ENCODE results near the gene FAM219A.
A peak's percentile ranks its signal among the peaks of the same experiment; 100 is the strongest.

Gene FAM219A

DNA sequence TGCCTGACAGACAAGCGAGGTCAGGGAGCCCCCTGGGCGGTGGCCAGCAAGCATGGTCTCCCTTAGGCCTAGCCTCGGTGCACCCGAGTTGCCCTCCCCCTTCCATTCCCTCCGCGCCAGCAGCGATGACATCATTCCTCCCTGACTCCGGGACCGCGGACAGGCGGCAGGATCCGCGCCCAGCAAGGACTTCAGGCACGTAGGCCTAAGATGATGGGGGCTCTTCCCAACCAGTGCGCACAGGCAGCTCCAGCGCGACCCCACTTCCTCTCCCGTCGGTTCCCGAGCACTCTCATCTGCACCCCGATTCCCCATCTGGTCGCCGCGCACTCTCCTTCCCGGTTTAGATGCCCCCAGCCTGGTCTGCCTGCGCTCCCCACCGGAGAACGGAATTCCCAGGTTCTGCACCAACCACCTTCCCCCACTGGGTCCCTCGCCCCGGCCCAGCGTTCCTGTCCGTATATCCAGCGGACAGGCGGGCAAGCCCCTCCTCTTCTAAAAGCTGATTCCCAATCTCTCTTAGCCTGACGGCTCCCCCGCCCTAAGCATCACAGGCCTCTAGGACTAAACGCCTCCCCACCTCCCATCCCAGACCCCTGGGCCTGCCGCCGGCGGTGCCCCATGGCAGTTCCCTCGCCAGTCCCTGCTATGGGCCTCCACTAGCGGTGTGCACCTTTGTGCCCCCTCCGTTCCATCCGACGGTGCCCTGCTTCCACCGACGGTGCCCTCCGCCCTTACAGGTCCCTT is 931 bp downstream of the FAM219A start (continued):
- TF ChIP-seq, protein P1, sequence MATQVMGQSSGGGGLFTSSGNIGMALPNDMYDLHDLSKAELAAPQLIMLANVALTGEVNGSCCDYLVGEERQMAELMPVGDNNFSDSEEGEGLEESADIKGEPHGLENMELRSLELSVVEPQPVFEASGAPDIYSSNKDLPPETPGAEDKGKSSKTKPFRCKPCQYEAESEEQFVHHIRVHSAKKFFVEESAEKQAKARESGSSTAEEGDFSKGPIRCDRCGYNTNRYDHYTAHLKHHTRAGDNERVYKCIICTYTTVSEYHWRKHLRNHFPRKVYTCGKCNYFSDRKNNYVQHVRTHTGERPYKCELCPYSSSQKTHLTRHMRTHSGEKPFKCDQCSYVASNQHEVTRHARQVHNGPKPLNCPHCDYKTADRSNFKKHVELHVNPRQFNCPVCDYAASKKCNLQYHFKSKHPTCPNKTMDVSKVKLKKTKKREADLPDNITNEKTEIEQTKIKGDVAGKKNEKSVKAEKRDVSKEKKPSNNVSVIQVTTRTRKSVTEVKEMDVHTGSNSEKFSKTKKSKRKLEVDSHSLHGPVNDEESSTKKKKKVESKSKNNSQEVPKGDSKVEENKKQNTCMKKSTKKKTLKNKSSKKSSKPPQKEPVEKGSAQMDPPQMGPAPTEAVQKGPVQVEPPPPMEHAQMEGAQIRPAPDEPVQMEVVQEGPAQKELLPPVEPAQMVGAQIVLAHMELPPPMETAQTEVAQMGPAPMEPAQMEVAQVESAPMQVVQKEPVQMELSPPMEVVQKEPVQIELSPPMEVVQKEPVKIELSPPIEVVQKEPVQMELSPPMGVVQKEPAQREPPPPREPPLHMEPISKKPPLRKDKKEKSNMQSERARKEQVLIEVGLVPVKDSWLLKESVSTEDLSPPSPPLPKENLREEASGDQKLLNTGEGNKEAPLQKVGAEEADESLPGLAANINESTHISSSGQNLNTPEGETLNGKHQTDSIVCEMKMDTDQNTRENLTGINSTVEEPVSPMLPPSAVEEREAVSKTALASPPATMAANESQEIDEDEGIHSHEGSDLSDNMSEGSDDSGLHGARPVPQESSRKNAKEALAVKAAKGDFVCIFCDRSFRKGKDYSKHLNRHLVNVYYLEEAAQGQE (tag by site-specific recombination; IDR thresholded peaks at IDR 0.05), result no peak
- no peak for TF ChIP-seq ZNF114 (tag by site-specific recombination; IDR thresholded peaks at IDR 0.05)
- TF ChIP-seq, protein P2, sequence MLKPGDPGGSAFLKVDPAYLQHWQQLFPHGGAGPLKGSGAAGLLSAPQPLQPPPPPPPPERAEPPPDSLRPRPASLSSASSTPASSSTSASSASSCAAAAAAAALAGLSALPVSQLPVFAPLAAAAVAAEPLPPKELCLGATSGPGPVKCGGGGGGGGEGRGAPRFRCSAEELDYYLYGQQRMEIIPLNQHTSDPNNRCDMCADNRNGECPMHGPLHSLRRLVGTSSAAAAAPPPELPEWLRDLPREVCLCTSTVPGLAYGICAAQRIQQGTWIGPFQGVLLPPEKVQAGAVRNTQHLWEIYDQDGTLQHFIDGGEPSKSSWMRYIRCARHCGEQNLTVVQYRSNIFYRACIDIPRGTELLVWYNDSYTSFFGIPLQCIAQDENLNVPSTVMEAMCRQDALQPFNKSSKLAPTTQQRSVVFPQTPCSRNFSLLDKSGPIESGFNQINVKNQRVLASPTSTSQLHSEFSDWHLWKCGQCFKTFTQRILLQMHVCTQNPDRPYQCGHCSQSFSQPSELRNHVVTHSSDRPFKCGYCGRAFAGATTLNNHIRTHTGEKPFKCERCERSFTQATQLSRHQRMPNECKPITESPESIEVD (tag by site-specific recombination; IDR thresholded peaks at IDR 0.05), result no peak
- no peak for TF ChIP-seq PRDM2 (tag by site-specific recombination; IDR thresholded peaks at IDR 0.05; ENCODE audit: borderline replicate concordance)
- TF ChIP-seq, protein P3, sequence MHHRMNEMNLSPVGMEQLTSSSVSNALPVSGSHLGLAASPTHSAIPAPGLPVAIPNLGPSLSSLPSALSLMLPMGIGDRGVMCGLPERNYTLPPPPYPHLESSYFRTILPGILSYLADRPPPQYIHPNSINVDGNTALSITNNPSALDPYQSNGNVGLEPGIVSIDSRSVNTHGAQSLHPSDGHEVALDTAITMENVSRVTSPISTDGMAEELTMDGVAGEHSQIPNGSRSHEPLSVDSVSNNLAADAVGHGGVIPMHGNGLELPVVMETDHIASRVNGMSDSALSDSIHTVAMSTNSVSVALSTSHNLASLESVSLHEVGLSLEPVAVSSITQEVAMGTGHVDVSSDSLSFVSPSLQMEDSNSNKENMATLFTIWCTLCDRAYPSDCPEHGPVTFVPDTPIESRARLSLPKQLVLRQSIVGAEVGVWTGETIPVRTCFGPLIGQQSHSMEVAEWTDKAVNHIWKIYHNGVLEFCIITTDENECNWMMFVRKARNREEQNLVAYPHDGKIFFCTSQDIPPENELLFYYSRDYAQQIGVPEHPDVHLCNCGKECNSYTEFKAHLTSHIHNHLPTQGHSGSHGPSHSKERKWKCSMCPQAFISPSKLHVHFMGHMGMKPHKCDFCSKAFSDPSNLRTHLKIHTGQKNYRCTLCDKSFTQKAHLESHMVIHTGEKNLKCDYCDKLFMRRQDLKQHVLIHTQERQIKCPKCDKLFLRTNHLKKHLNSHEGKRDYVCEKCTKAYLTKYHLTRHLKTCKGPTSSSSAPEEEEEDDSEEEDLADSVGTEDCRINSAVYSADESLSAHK (tag by site-specific recombination; IDR thresholded peaks at IDR 0.05), result 0 out of 2 replicates have a peak, but pooled peaks have one; percentile 19
- peak; percentile 26; the same call in 1 of the 2 replicates for TF ChIP-seq ZNF423 (tag by site-specific recombination; IDR thresholded peaks at IDR 0.05)
- 0 out of 2 replicates have a peak, but pooled peaks have one; percentile 46 for TF ChIP-seq SP3 (tag by site-specific recombination; IDR thresholded peaks at IDR 0.05)
- no peak for TF ChIP-seq YY1 (tag by site-specific recombination; IDR thresholded peaks at IDR 0.05)
- TF ChIP-seq ZNF416 (tag by site-specific recombination; IDR thresholded peaks at IDR 0.05), result no peak
- TF ChIP-seq ZBTB20 (tag by site-specific recombination; IDR thresholded peaks at IDR 0.05), result peak; percentile 74; the same call in 1 of the 2 replicates
- no peak for TF ChIP-seq ZNF518A (tag by site-specific recombination; conservative IDR thresholded peaks at IDR 0.05; ENCODE audit: low read depth)
- TF ChIP-seq ZIC2 (tag by site-specific recombination; IDR thresholded peaks at IDR 0.05), result peak; percentile 35; the same call in 1 of the 2 replicates
- no peak for TF ChIP-seq ZNF645 (tag by site-specific recombination; IDR thresholded peaks at IDR 0.05)
- no peak for TF ChIP-seq OSR2 (tag by site-specific recombination; IDR thresholded peaks at IDR 0.05)
- TF ChIP-seq ZNF670 (tag by site-specific recombination; IDR thresholded peaks at IDR 0.05; ENCODE audit: low read depth), result no peak
- no peak for TF ChIP-seq ZNF529 (tag by site-specific recombination; IDR thresholded peaks at IDR 0.05; ENCODE audit: insufficient replicate concordance)
- peak; percentile 76 for TF ChIP-seq ZNF341 (tag by site-specific recombination; IDR thresholded peaks at IDR 0.05; ENCODE audit: low read depth)
- TF ChIP-seq ZBTB7A (tag by site-specific recombination; IDR thresholded peaks at IDR 0.05; ENCODE audit: low read depth), result peak; percentile 76; the same call in 1 of the 2 replicates

All from HEK293 (cell line).